Vagina (tissue), 2 donors: Measurements from ENCODE around the gene FBXO42.
A peak's percentile ranks its signal among the peaks of the same experiment; 100 is the strongest.

Experiments used
- POLR2A ChIP-seq, 2 donors: fragments of 450-650 bp; IDR thresholded peaks; one replicate each; pipeline ENCODE4 v1.6.1; 2017; ENCODE audit warnings: antibody characterized with exemption in 2 of 2, mild to moderate bottlenecking in 2 of 2, moderate library complexity in 2 of 2
- POLR2AphosphoS5 ChIP-seq, 2 donors: sonication (generic); formaldehyde crosslinking; IDR thresholded peaks; one replicate each; pipeline ENCODE4 v1.9.0; 2017; ENCODE audit warnings: antibody characterized with exemption in 2 of 2, mild to moderate bottlenecking in 2 of 2, low read depth in 1 of 2; ENCODE audit not compliant: insufficient read depth in 1 of 2
- TF ChIP-seq, protein P1 (sequence below), 3 experiments: fragments of 450-650 bp in 2 of 3; fragments of 200-600 bp in 1 of 3; sonication (generic) in 1 of 3; IDR thresholded peaks; one replicate each; pipeline ENCODE4 v1.5.1; 2017 to 2019; ENCODE audit warnings: antibody characterized with exemption in 3 of 3, mild to moderate bottlenecking in 2 of 3, moderate library complexity in 2 of 3

DNA sequence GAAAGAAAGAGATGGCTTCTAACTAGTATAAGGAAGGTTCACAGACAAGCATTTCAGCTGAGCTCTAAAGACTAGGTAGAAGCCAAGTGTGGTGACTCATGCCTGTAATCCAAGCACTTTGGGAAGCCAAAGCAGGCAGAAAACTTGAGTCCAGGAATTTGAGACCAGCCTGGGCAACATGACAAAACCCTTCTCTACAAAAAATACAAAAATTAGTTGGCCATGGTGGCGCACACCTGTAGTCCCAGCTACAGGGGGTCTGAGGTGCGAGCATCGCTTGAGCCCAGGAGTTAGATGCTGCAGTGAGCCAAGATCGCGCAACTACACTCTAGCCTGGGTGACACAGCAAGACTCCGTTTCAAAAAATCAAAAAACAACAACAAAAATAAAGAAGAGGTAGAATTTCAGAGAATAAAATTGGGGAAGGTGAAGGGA is 27.8 kb downstream of the FBXO42 start:
- TF ChIP-seq POLR2A (IDR thresholded peaks at IDR 0.05) (no peak), POLR2AphosphoS5 (IDR thresholded peaks at IDR 0.05; ENCODE audit: insufficient read depth in 1 of 2, low read depth in 1 of 2) (peak in 1 of 2 donors; percentile 59)
- TF ChIP-seq, protein P1, sequence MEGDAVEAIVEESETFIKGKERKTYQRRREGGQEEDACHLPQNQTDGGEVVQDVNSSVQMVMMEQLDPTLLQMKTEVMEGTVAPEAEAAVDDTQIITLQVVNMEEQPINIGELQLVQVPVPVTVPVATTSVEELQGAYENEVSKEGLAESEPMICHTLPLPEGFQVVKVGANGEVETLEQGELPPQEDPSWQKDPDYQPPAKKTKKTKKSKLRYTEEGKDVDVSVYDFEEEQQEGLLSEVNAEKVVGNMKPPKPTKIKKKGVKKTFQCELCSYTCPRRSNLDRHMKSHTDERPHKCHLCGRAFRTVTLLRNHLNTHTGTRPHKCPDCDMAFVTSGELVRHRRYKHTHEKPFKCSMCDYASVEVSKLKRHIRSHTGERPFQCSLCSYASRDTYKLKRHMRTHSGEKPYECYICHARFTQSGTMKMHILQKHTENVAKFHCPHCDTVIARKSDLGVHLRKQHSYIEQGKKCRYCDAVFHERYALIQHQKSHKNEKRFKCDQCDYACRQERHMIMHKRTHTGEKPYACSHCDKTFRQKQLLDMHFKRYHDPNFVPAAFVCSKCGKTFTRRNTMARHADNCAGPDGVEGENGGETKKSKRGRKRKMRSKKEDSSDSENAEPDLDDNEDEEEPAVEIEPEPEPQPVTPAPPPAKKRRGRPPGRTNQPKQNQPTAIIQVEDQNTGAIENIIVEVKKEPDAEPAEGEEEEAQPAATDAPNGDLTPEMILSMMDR (IDR thresholded peaks at IDR 0.05), result no peak
